ENCODE measurements around the gene PRPSAP2.

GRCh38 chr17:18919963-18920362 lies 62.0 kb downstream of the PRPSAP2 start:
- TF ChIP-seq CTCF (IDR thresholded peaks at IDR 0.05) (no peak), POLR2A (IDR thresholded peaks at IDR 0.05) (no peak)
